Gastroesophageal sphincter (tissue), 4 donors: ENCODE data around the gene ISCU. TPM values are rescaled to one million over a fixed set of nuclear protein-coding genes. Genes with fewer than 3 reads are reported as not detected.

Experiments used
- ATAC-seq: fragments of 150-250 bp; one replicate; pipeline ENCODE4 v1.9.1; 2016; ENCODE audit warnings: mild to moderate bottlenecking, moderate library complexity
- H3K27ac ChIP-seq, 4 donors: fragments of 200-600 bp; sonication (generic) in 3 of 4; 1 replicate in 3 of 4; 2 replicates in 1 of 4; pipeline ENCODE4 v1.5.1; 2016 to 2019
- H3K27me3 ChIP-seq: fragments of 200-600 bp; sonication (generic); one replicate; pipeline ENCODE4 v1.5.1; 2019
- H3K36me3 ChIP-seq, 2 donors: fragments of 200-600 bp; sonication (generic); one replicate each; pipeline ENCODE4 v1.5.1; 2019; ENCODE audit warnings: control low read depth in 1 of 2
- H3K4me1 ChIP-seq, 3 donors: fragments of 200-600 bp; sonication (generic); 1 replicate in 2 of 3; 2 replicates in 1 of 3; pipeline ENCODE4 v1.5.1; 2016 to 2019; ENCODE audit warnings: control low read depth in 2 of 3
- H3K4me3 ChIP-seq, 2 donors: fragments of 200-600 bp; sonication (generic); one replicate each; pipeline ENCODE4 v1.5.1; 2019; ENCODE audit warnings: mild to moderate bottlenecking in 1 of 2, moderate library complexity in 1 of 2
- H3K9me3 ChIP-seq, 3 donors: fragments of 200-600 bp; sonication (generic); one replicate each; pipeline ENCODE4 v1.5.1; 2017 to 2019; ENCODE audit warnings: control low read depth in 2 of 3
- CTCF ChIP-seq, 4 experiments: fragments of 200-600 bp in 2 of 4; fragments of 450-650 bp in 2 of 4; sonication (generic) in 1 of 4; IDR thresholded peaks; one replicate each; pipeline ENCODE4 v1.5.1; 2017 to 2019; ENCODE audit warnings: antibody characterized with exemption in 4 of 4, mild to moderate bottlenecking in 2 of 4, moderate library complexity in 2 of 4
- EP300 ChIP-seq: sonication (generic); formaldehyde crosslinking; IDR thresholded peaks from one replicate; pipeline ENCODE4 v1.6.1; 2017; ENCODE audit warnings: antibody characterized with exemption, mild to moderate bottlenecking
- POLR2A ChIP-seq, 2 donors: fragments of 450-650 bp; IDR thresholded peaks; one replicate each; pipeline ENCODE4 v1.6.1; 2017; ENCODE audit warnings: antibody characterized with exemption in 2 of 2, mild to moderate bottlenecking in 2 of 2, moderate library complexity in 1 of 2
- POLR2AphosphoS5 ChIP-seq: sonication (generic); formaldehyde crosslinking; IDR thresholded peaks from one replicate; pipeline ENCODE4 v1.6.1; 2017; ENCODE audit warnings: antibody characterized with exemption
- WGBS, 2 donors: methylation state at CpG; one replicate each; pipeline ENCODE4 v1.1.5; 2018; ENCODE audit warnings: low coverage in 1 of 2; 5-methylcytosine and 5-hydroxymethylcytosine counted together
- total RNA-seq, 4 donors: library from RNA; depleted of rRNA; stranded (reverse); fragments of >200 nt; gene quantifications; one replicate each; pipeline ENCODE4 v1.1.0, GENCODE V29; 2016

ISCU gene
- total RNA-seq, 4 donors from 2014 or later, result 220 to 299 (median 247) TPM

GRCh38 chr12:108559007-108559655, 3.3 kb upstream of the ISCU start:
- H3K9me3 ChIP-seq, result no peaks in the 10 kb centered on the region
- peak overlapping the region in 1 of 2 donors; percentile 84 for H3K4me3 ChIP-seq
- TF ChIP-seq POLR2AphosphoS5 (no peak), POLR2A (IDR thresholded peaks at IDR 0.05) (no peak), EP300 (no peak), CTCF (IDR thresholded peaks at IDR 0.05) (no peak)
- WGBS, 2 donors, result 79 to 82% methylated on average over 2 to 5 of the region's 14 CpGs
- H3K4me1 ChIP-seq, result peaks cover 4 to 80% (median 23%) of the 10 kb centered on the region in 3 donors
- no peak overlapping the region for H3K27ac ChIP-seq
- peaks cover 0 to 21% of the 10 kb centered on the region in 2 donors for H3K36me3 ChIP-seq
- no peaks in the 10 kb centered on the region for H3K27me3 ChIP-seq
- no peak for ATAC-seq

GRCh38 chr12:108559748-108560147, 2.6 kb upstream of the ISCU start:
- 45 to 72% methylated on average over 2 of the region's 3 CpGs for WGBS, 2 donors
- Histone ChIP-seq H3K4me1 (peaks cover 4 to 81% (median 23%) of the 10 kb centered on the region in 3 donors), H3K4me3 (peak overlapping the region; percentile 84 to 91), H3K36me3 (peaks cover 0 to 27% of the 10 kb centered on the region in 2 donors), H3K27ac (no peak overlapping the region), H3K9me3 (no peaks in the 10 kb centered on the region), H3K27me3 (no peaks in the 10 kb centered on the region)
- no peak for ATAC-seq
- TF ChIP-seq EP300 (no peak), CTCF (IDR thresholded peaks at IDR 0.05) (no peak)

GRCh38 chr12:108560321-108560721, 2.1 kb upstream of the ISCU start:
- WGBS, 2 donors, result 2 to 3% methylated on average over 8 to 12 of the region's 12 CpGs
- H3K36me3 ChIP-seq, result peaks cover 0 to 33% of the 10 kb centered on the region in 2 donors
- H3K4me1 ChIP-seq, result peaks cover 4 to 78% (median 23%) of the 10 kb centered on the region in 3 donors
- peak overlapping the region; percentile 84 to 91 for H3K4me3 ChIP-seq
- TF ChIP-seq POLR2AphosphoS5, result no peak
- no peak for TF ChIP-seq POLR2A (IDR thresholded peaks at IDR 0.05)
- no peaks in the 10 kb centered on the region for H3K9me3 ChIP-seq
- ATAC-seq, result no peak
- no peaks in the 10 kb centered on the region for H3K27me3 ChIP-seq
- H3K27ac ChIP-seq, result peak overlapping the region in 3 of 4 donors; percentile 93 to 95 (median 94)

- H3K27ac ChIP-seq, result peak within 1 kb of the TSS; percentile 63 to 95 (median 94)
- ATAC-seq, result peak; percentile 56
- 0 to 1% methylated on average over 14 to 35 of the region's 57 CpGs for WGBS, 2 donors
- H3K4me1 ChIP-seq, result peaks cover 4 to 76% (median 25%) of the 10 kb centered on the region in 3 donors
- H3K9me3 ChIP-seq, result no peaks in the 10 kb centered on the region
- TF ChIP-seq CTCF (IDR thresholded peaks at IDR 0.05), result no peak
- no peak for TF ChIP-seq EP300
- peak; percentile 76 for TF ChIP-seq POLR2AphosphoS5
- peak in 1 of 2 donors; percentile 42 for TF ChIP-seq POLR2A (IDR thresholded peaks at IDR 0.05)
- H3K27me3 ChIP-seq, result no peaks in the 10 kb centered on the region
- H3K36me3 ChIP-seq, result peaks cover 0 to 40% of the 10 kb centered on the region in 2 donors
- H3K4me3 ChIP-seq, result peak within 1 kb of the TSS; percentile 84 to 91
Measured at GRCh38 chr12:108560752-108561719, 1.4 kb upstream of the ISCU start, which contains the start of gene SART3. SART3 (minus strand) TSS chr12:108561173; CDS start chr12:108561154, 19 bp downstream.

GRCh38 chr12:108561852-108562347, 496 bp upstream of the ISCU start:
- no peaks in the 10 kb centered on the region for H3K9me3 ChIP-seq
- no peaks in the 10 kb centered on the region for H3K27me3 ChIP-seq
- WGBS, 2 donors, result 1 to 2% methylated on average over 11 to 16 of the region's 20 CpGs
- H3K4me3 ChIP-seq, result peak overlapping the region; percentile 84 to 91
- peaks cover 0 to 44% of the 10 kb centered on the region in 2 donors for H3K36me3 ChIP-seq
- no peak for TF ChIP-seq CTCF (IDR thresholded peaks at IDR 0.05)
- no peak for TF ChIP-seq POLR2AphosphoS5
- no peak for TF ChIP-seq EP300
- TF ChIP-seq POLR2A (IDR thresholded peaks at IDR 0.05), result no peak
- ATAC-seq, result no peak
- H3K27ac ChIP-seq, result peak overlapping the region; percentile 63 to 95 (median 94)
- H3K4me1 ChIP-seq, result peaks cover 4 to 76% (median 26%) of the 10 kb centered on the region in 3 donors
